Activated B cell treated with CpG ODN at 0.5 μM for 24 hours (primary cell): Measurements from ENCODE around the gene NUDT1. TPM values are rescaled to one million over a fixed set of nuclear protein-coding genes. Genes with fewer than 3 reads are reported as not detected.
A peak's percentile ranks its signal among the peaks of the same experiment; 100 is the strongest.

ENCODE experiments used
- ATAC-seq: fragments of 200-7000 bp; cut with Tn5 transposase; one replicate; pipeline ENCODE4 v1.10.0; 2021; ENCODE audit warnings: low read depth, mild to moderate bottlenecking, moderate library complexity
- CTCF ChIA-PET: fragments of 350-600 bp; sonication (Branson Sonifier 250); formaldehyde crosslinking; loops from one replicate; lab custom pipeline; 2021; ENCODE audit warnings: antibody characterized with exemption; lab: Charles Lee
- POLR2A ChIA-PET: fragments of 350-600 bp; sonication (Branson Sonifier 250); formaldehyde crosslinking; loops from one replicate; lab custom pipeline; 2021; ENCODE audit warnings: antibody characterized with exemption; lab: Charles Lee
- DNase-seq: peaks from one replicate; pipeline ENCODE4 v3.0.0; 2022
- H3K27ac Mint-ChIP-seq: one replicate; pipeline ENCODE4 v1.8.0; 2020; ENCODE audit warnings: mixed read lengths
- H3K27me3 Mint-ChIP-seq: one replicate; pipeline ENCODE4 v1.8.0; 2021; ENCODE audit warnings: mixed read lengths
- H3K36me3 Mint-ChIP-seq: one replicate; pipeline ENCODE4 v1.8.0; 2021; ENCODE audit warnings: low read depth, mixed read lengths
- H3K4me1 Mint-ChIP-seq: one replicate; pipeline ENCODE4 v1.8.0; 2021; ENCODE audit warnings: mixed read lengths
- H3K4me3 Mint-ChIP-seq: one replicate; pipeline ENCODE4 v1.8.0; 2020; ENCODE audit warnings: mild to moderate bottlenecking, mixed read lengths
- H3K9me3 Mint-ChIP-seq: one replicate; pipeline ENCODE4 v1.8.0; 2020; ENCODE audit warnings: mixed read lengths
- CTCF ChIP-seq: fragments of 200-600 bp; IDR thresholded peaks from one replicate; pipeline ENCODE4 v1.8.0; 2022; ENCODE audit warnings: antibody characterized with exemption, mild to moderate bottlenecking
- intact Hi-C: fragments of 100-400 bp; cut with micrococcal nuclease; formaldehyde crosslinking; loops from one replicate; pipeline ENCODE4 v1.15.1; 2024
- total RNA-seq: library from RNA; stranded (reverse); gene quantifications from 2 replicates; pipeline ENCODE4 v1.2.3, GENCODE V29; 2022

NUDT1 gene
- total RNA-seq, 1 donor from 2014 or later, result 38.0 TPM

GRCh38 chr7:2227699-2228098 is 14.3 kb upstream of the NUDT1 start:
- Mint-ChIP-seq H3K4me3 (no peak overlapping the region), H3K27me3 (no peaks in the 10 kb centered on the region), H3K9me3 (no peaks in the 10 kb centered on the region), H3K27ac (no peak overlapping the region), H3K4me1 (peaks cover 23% of the 10 kb centered on the region), H3K36me3 (peaks cover 58% of the 10 kb centered on the region)
- POLR2A ChIA-PET, result interaction anchor here (0.5 kb wide), 1 partner anchor 61 kb away, joined by 9 read pairs; no protein-coding TSS in a partner anchor
- no peak for TF ChIP-seq CTCF
- DNase-seq, result no peak
- CTCF ChIA-PET, result no interaction called here
- intact Hi-C loops, result no loop called here
- no peak for ATAC-seq

- peaks cover 30% of the 10 kb centered on the region for H3K4me1 Mint-ChIP-seq
- intact Hi-C loops, result no loop called here
- no peak for TF ChIP-seq CTCF
- ChIA-PET CTCF (no interaction called here), POLR2A (no interaction called here)
- H3K27me3 Mint-ChIP-seq, result no peaks in the 10 kb centered on the region
- H3K27ac Mint-ChIP-seq, result no peak overlapping the region
- no peaks in the 10 kb centered on the region for H3K9me3 Mint-ChIP-seq
- ATAC-seq, result no peak
- DNase-seq, result no peak
- H3K36me3 Mint-ChIP-seq, result peaks cover 55% of the 10 kb centered on the region
- H3K4me3 Mint-ChIP-seq, result no peak overlapping the region
Observed at GRCh38 chr7:2228921-2229320, 13.1 kb upstream of the NUDT1 start.

GRCh38 chr7:2229467-2229866 is 12.6 kb upstream of the NUDT1 start:
- no peak for ATAC-seq

GRCh38 chr7:2230226-2230625 is 11.8 kb upstream of the NUDT1 start:
- POLR2A ChIA-PET, result no interaction called here
- no peak for TF ChIP-seq CTCF

More at GRCh38 chr7:2229467-2229866, 12.6 kb upstream of the NUDT1 start:
- peaks cover 52% of the 10 kb centered on the region for H3K36me3 Mint-ChIP-seq
- POLR2A ChIA-PET, result no interaction called here
- no peak for TF ChIP-seq CTCF
- no peaks in the 10 kb centered on the region for H3K27me3 Mint-ChIP-seq
- intact Hi-C loops, result no loop called here
- peaks cover 35% of the 10 kb centered on the region for H3K4me1 Mint-ChIP-seq
- no peak overlapping the region for H3K27ac Mint-ChIP-seq
- no peak for DNase-seq
- no peaks in the 10 kb centered on the region for H3K9me3 Mint-ChIP-seq
- CTCF ChIA-PET, result no interaction called here
- no peak overlapping the region for H3K4me3 Mint-ChIP-seq

GRCh38 chr7:2230882-2231281 is 11.1 kb upstream of the NUDT1 start:
- no peak for TF ChIP-seq CTCF
- intact Hi-C loops, result loop anchor here (10.0 kb wide), 3 partner anchors 294 to 814 kb away; partner anchors contain the start of genes CARD11 and TTYH3
- CTCF ChIA-PET, result no interaction called here

More at GRCh38 chr7:2230226-2230625, 11.8 kb upstream of the NUDT1 start:
- CTCF ChIA-PET, result no interaction called here
- no peaks in the 10 kb centered on the region for H3K9me3 Mint-ChIP-seq
- peaks cover 54% of the 10 kb centered on the region for H3K36me3 Mint-ChIP-seq
- peaks cover 39% of the 10 kb centered on the region for H3K4me1 Mint-ChIP-seq
- H3K27me3 Mint-ChIP-seq, result no peaks in the 10 kb centered on the region
- no peak overlapping the region for H3K27ac Mint-ChIP-seq
- DNase-seq, result no peak
- ATAC-seq, result no peak
- intact Hi-C loops, result loop anchor here (10.0 kb wide), 3 partner anchors 295 to 815 kb away; partner anchors contain the start of genes CARD11 and TTYH3
- peak overlapping the region; percentile 19 for H3K4me3 Mint-ChIP-seq

More at GRCh38 chr7:2230882-2231281, 11.1 kb upstream of the NUDT1 start:
- Mint-ChIP-seq H3K27ac (no peak overlapping the region), H3K9me3 (no peaks in the 10 kb centered on the region), H3K36me3 (peaks cover 52% of the 10 kb centered on the region), H3K4me1 (peaks cover 45% of the 10 kb centered on the region), H3K27me3 (no peaks in the 10 kb centered on the region), H3K4me3 (no peak overlapping the region)
- DNase-seq (no peak), ATAC-seq (no peak)
- POLR2A ChIA-PET, result no interaction called here
